Hepatocyte (in vitro differentiated cells): ENCODE measurements around the gene RUSC1.

Experiments
- EZH2 ChIP-seq: fragments of 200-600 bp; sonication (generic); IDR thresholded peaks from 2 replicates; pipeline ENCODE4 v1.6.1; 2016; ENCODE audit warnings: antibody characterized with exemption, mild to moderate bottlenecking, borderline replicate concordance
- TF ChIP-seq, protein P1 (sequence below): fragments of 200-600 bp; sonication (generic); IDR thresholded peaks from 2 replicates; pipeline ENCODE4 v1.5.1; 2016; ENCODE audit warnings: antibody characterized with exemption, mild to moderate bottlenecking; ENCODE audit not compliant: poor library complexity

DNA sequence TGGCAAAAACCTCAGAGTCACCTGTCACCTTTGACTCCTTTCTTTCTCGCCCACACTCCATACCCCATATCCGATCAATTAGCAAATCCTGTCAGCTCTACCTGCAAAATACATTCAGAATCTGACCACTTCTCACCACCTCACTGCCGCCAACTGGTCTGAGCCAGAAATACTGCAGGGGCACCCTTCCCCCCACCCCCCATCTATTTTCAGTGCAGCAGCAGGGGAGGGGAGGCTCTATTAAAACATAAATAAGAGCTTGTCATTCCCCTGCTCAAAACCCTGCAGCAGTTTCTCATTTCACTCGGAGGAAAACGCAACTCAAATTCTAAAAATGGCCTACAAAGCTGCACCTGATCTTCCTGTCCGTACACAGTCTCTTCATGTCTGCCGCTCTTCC lies 23.3 kb upstream of the RUSC1 start:
- TF ChIP-seq, protein P1, sequence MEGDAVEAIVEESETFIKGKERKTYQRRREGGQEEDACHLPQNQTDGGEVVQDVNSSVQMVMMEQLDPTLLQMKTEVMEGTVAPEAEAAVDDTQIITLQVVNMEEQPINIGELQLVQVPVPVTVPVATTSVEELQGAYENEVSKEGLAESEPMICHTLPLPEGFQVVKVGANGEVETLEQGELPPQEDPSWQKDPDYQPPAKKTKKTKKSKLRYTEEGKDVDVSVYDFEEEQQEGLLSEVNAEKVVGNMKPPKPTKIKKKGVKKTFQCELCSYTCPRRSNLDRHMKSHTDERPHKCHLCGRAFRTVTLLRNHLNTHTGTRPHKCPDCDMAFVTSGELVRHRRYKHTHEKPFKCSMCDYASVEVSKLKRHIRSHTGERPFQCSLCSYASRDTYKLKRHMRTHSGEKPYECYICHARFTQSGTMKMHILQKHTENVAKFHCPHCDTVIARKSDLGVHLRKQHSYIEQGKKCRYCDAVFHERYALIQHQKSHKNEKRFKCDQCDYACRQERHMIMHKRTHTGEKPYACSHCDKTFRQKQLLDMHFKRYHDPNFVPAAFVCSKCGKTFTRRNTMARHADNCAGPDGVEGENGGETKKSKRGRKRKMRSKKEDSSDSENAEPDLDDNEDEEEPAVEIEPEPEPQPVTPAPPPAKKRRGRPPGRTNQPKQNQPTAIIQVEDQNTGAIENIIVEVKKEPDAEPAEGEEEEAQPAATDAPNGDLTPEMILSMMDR, result no peak
- no peak for TF ChIP-seq EZH2
